Breast epithelium (tissue), 3 donors: Measurements from ENCODE around the gene APLP2.

Experiments used
- POLR2A ChIP-seq: fragments of 450-650 bp; IDR thresholded peaks from one replicate; pipeline ENCODE4 v1.6.1; 2016; ENCODE audit warnings: antibody characterized with exemption, mild to moderate bottlenecking, moderate library complexity
- POLR2AphosphoS5 ChIP-seq, 3 donors: sonication (generic); formaldehyde crosslinking; IDR thresholded peaks; one replicate each; pipeline ENCODE4 v1.6.1; 2017; ENCODE audit warnings: antibody characterized with exemption in 3 of 3
- TF ChIP-seq, protein P1 (sequence below), 3 donors: fragments of 450-650 bp; IDR thresholded peaks; one replicate each; pipeline ENCODE4 v1.5.1; 2016 to 2017; ENCODE audit warnings: antibody characterized with exemption in 3 of 3, mild to moderate bottlenecking in 3 of 3, moderate library complexity in 3 of 3

GRCh38 chr11:130120045-130120444 lies 50.4 kb downstream of the APLP2 start:
- TF ChIP-seq, protein P1, sequence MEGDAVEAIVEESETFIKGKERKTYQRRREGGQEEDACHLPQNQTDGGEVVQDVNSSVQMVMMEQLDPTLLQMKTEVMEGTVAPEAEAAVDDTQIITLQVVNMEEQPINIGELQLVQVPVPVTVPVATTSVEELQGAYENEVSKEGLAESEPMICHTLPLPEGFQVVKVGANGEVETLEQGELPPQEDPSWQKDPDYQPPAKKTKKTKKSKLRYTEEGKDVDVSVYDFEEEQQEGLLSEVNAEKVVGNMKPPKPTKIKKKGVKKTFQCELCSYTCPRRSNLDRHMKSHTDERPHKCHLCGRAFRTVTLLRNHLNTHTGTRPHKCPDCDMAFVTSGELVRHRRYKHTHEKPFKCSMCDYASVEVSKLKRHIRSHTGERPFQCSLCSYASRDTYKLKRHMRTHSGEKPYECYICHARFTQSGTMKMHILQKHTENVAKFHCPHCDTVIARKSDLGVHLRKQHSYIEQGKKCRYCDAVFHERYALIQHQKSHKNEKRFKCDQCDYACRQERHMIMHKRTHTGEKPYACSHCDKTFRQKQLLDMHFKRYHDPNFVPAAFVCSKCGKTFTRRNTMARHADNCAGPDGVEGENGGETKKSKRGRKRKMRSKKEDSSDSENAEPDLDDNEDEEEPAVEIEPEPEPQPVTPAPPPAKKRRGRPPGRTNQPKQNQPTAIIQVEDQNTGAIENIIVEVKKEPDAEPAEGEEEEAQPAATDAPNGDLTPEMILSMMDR (IDR thresholded peaks at IDR 0.05), result no peak
- TF ChIP-seq POLR2A (no peak), POLR2AphosphoS5 (IDR thresholded peaks at IDR 0.05) (no peak)
